ENCODE data around the gene BPIFB4. TPM values are rescaled to one million over a fixed set of nuclear protein-coding genes. Genes with fewer than 3 reads are reported as not detected.
"Not testable (repeated sequence)": the region's sequence is repeated elsewhere in the genome, so short reads cannot be mapped to it uniquely, and the experiment has no call there.

Gene BPIFB4
- total RNA-seq, result not detected

DNA sequence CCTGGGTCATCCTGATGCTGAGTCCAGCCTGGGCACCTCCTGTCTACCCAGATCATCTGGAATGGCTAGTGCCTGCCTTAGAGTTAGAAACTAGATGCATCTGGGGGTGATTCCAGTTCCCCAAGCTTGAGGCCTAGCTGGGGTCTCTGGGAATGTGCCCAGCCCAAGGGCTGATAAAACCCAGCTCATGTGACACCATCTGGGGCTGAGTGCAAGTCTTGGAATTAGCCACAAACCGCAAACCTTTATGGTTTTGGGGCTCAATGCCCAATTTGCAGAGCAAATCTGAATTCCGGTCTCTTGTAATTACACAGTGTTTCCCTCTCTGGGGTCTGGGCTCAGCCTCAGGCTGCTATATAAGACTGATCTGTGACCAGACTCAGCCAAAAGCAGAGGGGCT lies at the start of gene BPIFB4:
BPIFB4 (plus strand) TSS at position 385 of the 400 bp plus-strand sequence. CDS start 1,884 bp downstream, outside the sequence.
- DNase-seq, result no peak

GRCh38 chr20:33030076-33030475 lies 49.4 kb upstream of the BPIFB4 start:
- DNase-seq, result no peak

- DNase-seq, result no peak
These were observed 48.9 kb upstream of the BPIFB4 start for GRCh38 chr20:33030569-33030968.

- DNase-seq, result no peak
These were observed 47.9 kb upstream of the BPIFB4 start, which contains the start of gene BPIFB6 for GRCh38 chr20:33031531-33031930. TSS of gene BPIFB6 (plus strand) at chr20:33031648. CDS start at chr20:33031648, 0 bp downstream.

- DNase-seq, result no peak
These were observed 46.9 kb upstream of the BPIFB4 start for GRCh38 chr20:33032555-33032954.

DNA sequence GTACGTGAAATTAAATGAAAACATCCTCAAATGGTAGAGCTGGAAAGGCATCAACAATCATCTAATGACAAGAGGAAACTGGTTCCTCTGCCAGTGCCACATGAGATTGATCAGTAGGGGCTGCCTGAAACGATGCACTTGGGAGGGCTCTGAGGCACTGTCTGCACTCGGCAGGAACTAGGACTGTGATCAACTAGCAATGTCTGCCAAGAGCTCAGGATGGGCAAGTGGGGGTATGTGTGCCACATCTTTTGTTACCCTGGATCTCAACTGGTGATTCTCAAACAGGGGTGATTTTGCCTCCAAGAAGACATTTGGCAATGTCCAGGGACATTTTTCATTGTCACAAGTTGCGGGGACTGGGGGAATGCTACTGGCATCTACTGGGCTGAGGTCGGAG lies 46.1 kb upstream of the BPIFB4 start:
- DNase-seq, result no peak

- DNase-seq, result no peak
These were observed 45.3 kb upstream of the BPIFB4 start for GRCh38 chr20:33034115-33034514.

- no peak for DNase-seq
These were observed 44.4 kb upstream of the BPIFB4 start for GRCh38 chr20:33034901-33035492.

- no peak for DNase-seq
These were observed 42.0 kb upstream of the BPIFB4 start for GRCh38 chr20:33037456-33037855.

- no peak for DNase-seq
These were observed 41.2 kb upstream of the BPIFB4 start for GRCh38 chr20:33038243-33038642.

DNA sequence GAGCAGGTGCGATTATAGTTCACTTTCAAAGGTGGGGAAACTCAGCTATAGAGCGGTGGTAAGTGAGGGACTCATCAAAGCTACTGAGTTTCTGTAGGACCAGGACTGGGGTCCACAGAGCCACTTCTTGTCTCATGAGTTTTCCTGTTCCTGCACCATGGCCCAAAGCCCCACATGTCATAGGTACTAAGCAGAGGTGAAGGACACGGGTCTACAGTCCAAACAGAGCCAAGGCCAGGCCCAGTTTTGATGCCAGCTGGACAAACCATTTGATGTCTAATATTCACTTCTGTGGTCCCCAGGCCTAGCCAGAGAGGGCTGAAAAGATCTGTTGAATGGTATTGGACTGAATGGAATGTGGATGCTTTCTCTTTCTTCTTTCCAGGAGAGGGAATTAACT lies 37.0 kb upstream of the BPIFB4 start:
- no peak for DNase-seq

DNA sequence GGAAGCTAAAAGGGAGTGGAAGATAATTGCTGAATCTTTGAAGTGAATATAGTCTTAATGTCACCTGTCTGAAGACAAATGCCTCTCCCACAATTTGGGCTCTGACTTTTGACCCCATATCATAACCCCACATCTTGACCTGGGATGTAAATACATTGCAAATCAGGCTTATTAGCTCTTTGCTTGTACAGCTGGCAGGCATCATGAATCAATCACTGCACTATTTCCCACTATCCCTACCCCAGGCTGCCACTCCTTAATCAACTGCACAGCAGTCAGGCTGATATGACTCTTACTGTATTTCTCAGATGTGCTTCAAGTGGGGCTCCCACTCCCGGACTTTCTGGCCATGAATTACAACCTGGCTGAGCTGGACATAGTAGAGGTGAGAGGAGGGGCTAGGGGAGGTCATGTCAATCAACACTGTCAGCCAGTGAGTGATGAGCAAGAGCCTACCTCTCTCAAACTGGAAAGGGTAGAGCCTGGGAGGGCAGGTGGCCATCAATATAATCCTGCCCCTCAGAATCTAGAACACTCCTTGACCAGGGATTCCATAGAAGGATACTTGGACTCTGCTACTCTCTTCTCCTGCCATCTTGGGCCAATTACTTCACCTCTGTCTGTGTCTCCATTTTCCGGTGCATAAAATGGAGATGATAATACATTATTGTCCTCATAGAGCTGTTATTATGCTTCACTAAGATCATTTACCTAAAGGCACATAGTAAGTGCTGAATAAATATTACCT lies 36.3 kb upstream of the BPIFB4 start:
- no peak for DNase-seq

DNA sequence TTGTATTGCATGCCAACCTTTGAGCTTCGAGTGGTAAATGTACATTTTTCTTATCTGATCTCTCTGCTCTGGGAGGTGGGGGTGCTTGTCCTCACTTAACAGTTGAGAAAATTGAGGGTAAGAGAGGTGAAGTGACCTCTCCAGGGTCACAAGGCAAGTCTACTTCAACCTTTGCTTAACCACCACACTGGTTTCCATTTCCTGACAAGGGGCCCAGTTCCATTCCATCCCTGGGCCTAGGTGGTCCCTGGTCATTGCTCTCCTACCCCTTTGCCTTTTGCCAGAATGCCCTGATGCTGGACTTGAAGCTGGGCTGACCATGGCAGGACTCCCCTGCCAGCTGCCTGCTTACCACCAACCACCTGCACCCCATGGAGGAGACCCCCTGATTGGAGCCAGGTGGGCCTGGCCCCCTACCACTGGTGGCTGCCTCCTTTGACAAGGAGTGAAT lies 35.7 kb upstream of the BPIFB4 start:
- no peak for DNase-seq

GRCh38 chr20:33045129-33045721 lies 34.2 kb upstream of the BPIFB4 start:
- DNase-seq, result not testable (repeated sequence)

- DNase-seq, result no peak
These were observed 33.0 kb upstream of the BPIFB4 start for GRCh38 chr20:33046412-33046811.

DNA sequence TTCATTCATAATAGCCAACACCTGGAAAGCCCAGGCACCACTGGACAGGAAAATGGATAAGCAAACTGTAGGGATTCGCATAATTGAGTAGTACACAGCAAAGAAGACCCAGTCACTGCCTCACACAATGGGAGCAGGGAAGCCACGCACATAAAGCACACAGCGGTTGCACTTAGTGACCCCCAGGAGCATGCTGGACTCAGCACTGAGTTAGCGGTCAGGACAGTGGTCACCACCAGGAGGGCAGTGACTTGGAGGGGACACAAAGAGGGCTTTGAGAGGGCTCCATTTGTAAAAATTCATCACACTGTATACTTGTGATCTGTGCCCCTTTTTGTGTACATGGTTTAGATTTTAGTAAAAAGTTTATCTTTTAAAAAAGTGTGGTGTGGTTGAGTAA lies 28.1 kb upstream of the BPIFB4 start:
- no peak for DNase-seq

DNA sequence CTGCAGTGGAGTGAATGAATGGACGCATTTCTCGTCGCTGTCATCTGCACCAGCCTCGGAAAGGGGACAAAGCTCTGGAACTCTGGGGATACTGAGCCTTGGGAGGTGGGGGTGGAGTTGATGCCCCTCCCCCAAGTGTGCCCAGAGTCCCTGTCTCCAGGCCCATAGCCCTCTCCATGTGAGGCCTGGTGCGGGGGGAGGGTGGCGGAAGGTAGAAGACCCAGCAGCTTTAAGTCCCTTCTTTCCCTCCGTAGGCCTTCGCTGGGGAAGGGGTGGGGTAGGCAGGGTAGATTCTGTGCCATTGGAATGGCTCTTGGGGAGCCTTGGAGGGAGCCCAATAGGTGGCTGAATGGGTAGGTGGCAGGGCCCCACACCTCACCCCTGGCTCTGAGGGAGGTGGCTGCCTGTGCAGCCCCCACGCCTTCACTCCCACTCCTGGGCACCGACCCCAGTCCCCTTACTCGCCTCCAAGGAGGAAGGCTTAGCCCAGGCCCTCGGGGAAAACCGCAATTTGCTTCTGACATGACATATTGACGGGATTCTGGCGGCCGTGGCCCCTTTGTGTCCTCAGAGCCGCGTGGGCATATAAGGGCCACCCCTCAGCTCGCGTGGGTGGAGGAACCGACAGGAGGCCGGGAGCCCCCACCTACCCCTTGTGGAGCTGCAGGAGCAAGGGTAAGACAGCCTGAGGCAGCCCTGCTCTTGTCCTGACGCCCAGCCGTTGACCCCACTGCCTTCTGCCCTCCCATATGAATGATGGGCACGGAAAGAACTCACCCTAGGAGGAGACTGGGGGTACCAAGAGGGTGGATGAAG lies 25.9 kb upstream of the BPIFB4 start, which contains the start of gene BPIFB3:
BPIFB3 (plus strand) TSS at position 613 of the 816 bp plus-strand sequence. CDS start 1,533 bp downstream, outside the sequence.
- DNase-seq, result no peak

DNA sequence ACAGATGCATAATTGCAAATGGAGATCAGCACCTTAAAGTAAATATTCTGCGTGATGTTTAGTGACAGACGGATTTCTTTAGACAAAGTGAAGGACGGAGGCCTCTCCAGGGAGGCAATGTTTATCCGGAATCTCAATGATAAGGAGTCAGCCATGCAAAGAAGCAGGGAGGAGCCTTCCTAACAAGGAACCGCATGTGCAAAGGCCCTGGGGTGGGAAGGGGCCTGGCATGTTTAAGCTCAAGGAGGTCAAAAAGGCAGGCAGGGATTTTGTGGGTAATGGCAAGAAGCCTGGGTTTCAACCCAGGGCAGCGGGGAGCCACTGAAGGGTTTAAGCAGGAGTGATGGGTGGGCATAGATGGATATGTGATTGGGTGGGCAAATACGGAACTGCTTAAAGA lies 25.1 kb upstream of the BPIFB4 start:
- DNase-seq, result no peak

- no peak for DNase-seq
These were observed 24.7 kb upstream of the BPIFB4 start for GRCh38 chr20:33054791-33055190.

- DNase-seq, result no peak
These were observed 20.3 kb upstream of the BPIFB4 start for GRCh38 chr20:33059136-33059535.

DNA sequence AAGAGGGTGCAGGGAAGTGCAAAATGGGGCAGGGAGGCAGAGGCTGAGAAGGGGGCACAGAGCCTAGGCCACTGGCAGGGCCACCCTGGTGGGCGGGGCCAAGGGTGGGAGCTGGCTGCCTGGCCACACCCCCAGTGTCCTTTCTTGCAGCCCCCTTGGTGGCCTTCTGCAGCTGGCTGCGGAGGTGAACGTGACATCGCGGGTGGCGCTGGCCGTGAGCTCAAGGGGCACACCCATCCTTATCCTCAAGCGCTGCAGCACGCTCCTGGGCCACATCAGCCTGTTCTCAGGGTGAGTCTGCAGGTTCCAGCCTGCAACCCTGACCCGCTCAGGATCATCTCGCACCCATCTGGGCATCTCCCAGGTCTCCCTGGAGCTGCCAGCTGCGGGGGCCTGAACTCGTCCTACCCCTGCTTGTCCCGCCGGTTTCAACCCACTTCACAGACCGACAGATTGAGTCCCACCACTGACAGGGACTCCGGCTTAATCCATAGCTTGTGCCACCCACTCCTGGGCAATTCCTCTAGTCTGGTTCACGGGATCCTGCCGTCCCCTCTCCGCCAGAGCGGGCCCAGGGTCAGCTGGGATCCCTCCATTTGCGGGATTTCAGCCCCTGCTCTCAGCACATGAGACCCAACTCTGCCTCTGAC lies 19.6 kb upstream of the BPIFB4 start:
- no peak for DNase-seq

DNA sequence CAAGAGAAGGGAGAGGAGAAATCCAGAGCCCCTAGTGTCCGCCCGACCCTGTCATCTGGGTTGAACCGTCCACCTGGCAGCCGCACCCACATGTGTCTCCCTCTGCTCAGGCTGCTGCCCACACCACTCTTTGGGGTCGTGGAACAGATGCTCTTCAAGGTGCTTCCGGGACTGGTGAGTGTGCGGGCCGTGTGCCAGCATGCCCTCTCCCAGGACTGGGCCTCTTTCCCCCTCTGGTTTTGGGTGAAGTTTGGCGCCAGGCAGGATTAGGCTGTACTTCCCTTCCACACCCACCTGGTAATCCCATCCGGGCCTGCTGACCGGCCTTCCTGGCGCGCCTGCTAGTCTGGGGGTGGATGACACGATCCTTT lies 17.8 kb upstream of the BPIFB4 start:
- DNase-seq, result no peak
